NCI-H2196 (cell line): ENCODE results near the gene RELCH.

ENCODE experiments used
- DNase-seq: peaks from one replicate; lab custom pipeline; 2025; ENCODE audit not compliant: unreplicated experiment; lab: John Stamatoyannopoulos, UW

Gene RELCH

DNA sequence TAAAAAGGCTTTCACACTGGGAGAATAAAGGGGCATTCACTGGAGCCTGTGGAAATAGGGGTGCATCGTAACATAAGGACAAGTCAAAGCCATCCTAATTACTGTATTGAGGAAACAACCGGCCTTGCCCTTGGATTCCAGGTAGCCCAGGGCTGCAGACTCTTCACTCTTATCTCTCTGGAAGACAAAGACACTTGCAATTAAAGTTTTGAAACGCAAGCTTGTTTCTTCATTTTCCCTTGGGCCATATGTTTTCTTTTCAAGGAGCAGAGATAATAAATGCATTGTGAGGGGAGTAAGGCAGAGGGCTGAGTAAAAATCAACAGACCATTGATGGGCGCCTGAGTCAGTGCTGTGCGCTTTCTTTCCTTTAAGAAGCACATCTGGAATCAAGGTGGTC is 149.6 kb downstream of the RELCH start:
- no peak for DNase-seq

DNA sequence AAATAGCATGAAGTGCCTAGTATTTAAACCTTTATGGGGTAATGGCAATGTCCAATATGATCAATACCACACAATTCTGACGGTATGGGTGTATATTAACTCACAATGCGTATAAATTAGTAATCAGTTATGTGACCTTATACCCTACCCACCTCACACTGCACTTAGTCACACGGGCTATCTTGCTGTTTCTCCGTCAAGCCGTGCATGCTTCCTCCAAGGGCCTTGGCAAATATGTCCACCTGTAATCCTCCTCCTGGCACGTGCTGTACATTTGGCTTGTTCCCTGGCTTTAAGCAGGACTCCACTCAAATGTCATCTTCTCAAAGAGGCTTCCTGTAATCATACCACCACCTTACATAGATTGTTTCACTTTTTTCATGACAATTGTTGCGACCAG is 150.3 kb downstream of the RELCH start:
- no peak for DNase-seq

DNA sequence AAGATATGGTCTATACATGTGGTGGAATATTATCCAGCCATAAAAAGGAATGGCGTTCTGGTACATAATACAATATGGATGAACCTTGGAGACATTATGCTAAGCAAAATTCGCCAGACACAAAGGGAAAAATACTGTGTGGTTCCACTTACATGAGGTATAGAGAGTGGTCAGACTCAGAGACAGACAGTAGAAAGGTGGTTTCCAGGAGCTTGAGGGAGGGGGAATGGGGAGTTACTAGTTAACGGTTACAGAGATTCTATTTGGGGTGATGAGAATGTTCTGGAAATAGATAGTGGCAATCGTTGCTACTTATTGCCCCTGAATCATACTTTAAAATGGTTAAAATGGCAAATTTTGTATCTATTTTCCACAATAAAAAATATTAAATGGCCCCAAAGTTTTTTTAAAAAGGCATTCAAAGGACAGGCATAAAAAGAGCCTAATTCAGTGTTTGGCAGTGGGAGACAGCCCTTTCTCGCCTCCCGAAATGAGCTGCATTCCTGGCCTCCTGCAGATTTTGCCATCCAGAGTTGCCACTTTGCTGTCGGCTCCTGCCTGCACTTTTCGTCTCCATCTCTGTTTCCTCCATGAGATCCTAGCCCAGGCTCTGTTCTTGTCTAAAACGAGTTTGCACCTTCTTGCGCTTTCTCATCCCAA is 151.5 kb downstream of the RELCH start:
- DNase-seq: no peak

DNA sequence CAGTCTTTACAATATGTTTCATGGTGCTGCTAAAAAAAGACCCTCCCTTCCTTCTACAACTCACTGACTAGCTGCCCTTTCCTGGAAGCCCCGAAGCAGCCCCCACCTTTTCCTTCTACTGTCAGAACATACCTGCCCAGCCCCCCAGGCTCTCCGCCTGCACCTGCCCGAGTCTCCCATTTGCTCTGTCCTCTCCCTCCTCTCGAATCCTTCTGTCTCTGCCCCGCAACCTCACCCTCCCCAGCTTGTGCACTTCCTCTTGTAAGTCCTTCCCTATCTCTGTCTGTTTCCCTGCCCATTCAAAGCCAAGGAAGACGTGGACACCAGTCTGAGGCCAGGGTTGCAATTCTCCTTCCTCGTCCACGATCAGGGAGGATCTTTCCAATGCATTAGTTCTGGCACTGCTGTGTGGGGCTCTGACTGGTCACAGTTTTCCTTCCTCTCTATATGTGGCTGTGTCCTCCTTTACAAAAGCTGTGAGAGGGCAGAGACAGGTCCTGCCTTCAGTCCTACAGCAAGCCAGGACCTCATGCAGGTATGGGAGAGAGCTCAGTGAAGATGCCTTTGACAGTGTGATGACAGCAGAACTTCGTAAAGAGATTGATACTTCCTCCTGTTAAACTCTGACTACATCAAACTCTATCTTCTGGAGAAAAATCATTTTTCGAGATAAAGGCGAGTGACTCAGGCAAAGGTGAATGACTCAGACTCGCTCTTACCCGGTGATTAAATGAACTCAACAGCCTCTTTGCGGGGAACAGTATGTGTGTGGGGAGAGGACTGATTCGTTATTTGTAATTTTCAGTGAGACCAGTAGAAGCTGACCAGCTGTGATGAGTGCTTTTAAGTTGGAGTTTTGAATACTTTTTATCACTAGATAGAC is 152.3 kb downstream of the RELCH start:
- DNase-seq: no peak

DNA sequence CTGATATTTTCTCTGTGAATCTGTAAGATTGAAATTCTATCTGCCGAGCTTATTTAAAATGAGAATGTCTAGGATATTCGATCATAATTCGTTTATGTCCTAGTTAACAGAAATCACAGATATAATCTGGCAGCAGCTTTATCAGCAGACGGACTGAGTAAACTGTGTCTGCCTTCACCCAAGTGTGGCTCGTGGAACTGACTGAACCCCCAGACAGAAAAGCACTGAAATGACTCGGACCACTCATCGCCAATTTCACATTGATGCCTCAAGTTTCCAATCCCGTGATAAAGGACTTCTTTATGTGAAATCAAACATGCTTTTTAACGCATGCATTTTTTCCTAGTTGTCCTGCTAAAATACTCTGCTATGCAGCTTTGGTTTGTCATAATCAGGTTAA is 153.9 kb downstream of the RELCH start:
- no peak for DNase-seq

DNA sequence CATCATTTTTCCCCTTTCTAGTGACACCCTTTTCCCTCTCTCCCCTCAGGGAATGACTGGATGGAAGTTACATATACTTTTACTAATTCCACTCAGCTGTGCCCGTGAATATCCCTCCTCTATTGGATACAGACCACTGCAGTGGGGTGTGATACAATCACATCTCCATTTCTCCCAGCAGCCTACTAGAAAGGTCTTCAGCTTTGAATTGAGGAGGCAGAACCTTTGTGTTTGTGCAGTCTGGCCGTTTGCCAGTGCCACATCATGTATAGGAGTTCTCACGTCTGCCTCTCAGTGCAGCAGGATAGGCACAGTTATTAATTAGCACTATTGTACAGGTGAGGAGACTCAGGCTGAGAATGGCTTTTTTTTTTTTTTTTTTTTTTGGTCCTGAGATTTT is 154.4 kb downstream of the RELCH start:
- DNase-seq: no peak

DNA sequence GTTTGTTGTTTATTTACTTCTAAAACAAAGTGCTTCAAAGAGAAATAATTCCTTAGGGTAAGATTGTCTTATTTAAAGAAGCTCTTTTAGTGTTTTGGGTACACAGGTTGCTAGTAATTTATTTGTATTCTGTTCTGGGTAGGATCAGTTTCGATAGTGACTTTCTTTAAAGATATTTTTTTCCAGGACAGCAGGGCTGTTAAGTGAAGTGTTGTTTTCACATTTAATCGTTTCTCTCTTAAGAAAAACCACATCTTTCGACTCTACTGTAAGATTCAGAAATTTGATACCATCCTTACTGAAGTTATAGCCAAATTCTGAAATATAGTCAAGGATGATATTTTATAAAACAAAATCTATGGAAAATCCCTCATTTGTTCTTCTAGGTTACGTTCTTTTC is 155.8 kb downstream of the RELCH start:
- DNase-seq: no peak

DNA sequence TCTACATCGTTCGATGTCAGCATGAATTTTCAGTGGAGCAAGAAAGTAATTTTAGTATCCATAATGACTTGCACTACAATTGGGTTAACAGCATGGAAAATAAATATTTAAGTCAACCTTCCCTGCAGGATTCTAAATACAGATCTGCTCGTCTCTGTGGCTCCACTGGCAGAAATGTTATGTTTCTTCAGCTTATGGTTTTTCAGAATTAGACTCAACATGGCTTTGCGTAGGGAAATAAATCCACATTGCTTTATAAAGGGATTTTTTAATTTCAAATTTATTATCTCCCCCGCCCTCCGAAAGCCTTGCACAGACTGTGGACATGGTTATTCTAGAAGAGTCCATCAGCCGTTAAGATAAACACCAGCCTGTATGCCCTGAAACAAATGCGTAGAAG is 156.3 kb downstream of the RELCH start:
- no peak for DNase-seq

DNA sequence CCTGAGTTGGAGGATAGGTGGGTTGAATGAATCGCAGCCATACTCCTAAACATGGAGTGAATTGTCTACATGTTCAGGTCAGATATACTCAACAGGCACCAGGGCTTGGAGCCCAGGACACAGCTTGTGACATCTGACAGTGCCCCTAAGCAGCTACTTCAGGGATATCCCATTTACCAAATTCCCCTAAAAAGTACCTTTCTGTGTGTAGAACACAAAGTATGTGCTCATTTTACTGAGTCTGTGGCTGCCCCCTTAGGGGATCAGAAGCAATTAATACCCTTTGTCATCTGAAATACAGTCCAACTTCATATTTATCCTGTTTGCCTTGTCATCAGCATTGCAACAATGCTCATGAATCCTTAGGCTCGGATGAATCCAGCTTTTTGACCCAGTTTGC is 158.9 kb downstream of the RELCH start:
- no peak for DNase-seq

DNA sequence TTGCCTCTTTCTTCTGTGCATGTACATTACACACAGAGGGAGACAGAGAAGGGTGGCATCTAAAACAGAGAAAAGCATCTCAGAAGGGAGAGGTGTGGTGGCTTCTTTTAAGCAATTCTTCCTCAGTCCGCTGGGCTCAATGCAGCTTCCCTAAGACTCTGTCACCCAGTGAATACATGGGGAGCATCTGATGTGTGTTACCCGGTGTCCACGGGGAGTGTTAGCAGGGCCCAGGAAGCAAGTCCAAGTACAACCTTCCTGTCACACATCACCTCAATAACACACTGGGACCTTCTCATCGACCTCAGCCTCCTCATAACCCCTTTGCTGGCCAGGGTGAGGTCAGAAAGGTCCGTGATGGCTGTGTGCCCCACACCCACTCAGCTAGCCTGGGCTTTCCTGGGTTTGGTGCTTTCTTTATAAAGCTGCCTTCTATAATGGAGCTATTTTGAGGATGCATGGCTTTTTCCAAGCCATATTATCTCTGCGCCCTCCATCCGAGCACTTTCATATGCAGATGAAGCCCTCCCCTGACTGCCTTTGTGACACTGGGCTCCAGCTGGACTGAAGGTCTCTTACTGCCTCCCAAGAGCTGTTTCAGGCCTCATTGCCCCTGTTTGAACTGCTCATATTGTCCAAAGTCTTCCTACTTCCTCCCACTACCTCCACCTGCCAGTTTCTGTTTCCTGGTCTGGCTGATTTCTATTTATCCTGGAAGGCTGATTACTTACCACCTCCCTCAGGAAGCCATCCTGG is 159.5 kb downstream of the RELCH start:
- no peak for DNase-seq

DNA sequence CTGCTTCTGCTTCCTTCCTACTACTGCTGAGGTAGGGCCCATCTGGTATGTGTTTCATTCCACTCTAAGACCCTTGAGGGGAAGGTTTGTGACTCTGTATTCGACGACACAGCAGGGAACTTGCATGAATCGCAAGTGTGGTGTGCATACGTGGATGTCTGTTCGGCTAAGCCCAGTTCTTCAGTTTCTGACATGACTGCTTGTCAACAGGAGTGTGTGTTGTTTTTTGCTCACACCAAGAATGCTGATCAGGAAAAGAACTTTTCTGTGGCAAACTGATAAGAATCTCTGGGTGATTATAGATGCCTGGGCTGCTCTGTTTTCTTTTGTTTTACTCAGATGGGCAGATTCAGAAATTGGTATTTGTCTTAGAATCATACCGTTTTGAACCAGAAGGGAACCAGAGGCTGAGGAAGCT is 160.0 kb downstream of the RELCH start:
- no peak for DNase-seq

DNA sequence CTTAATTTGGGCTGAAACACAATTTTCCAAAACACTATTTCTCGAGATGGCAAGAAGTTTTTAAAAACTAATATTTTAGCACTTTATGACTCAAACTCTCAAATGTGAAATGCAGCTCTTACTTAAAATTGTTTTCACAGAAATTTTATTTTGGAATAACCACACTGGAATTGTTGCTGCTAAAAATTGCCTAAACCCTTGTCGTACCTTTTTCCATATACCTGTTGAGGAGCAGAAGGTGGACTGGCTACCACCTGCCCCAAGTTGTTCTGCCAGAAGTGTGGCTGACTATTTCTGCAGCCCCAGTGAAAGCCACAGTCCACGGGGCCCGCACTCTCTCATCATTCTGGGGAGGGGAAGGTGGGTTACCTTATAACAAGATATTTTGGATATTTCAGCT is 161.4 kb downstream of the RELCH start:
- DNase-seq: no peak

DNA sequence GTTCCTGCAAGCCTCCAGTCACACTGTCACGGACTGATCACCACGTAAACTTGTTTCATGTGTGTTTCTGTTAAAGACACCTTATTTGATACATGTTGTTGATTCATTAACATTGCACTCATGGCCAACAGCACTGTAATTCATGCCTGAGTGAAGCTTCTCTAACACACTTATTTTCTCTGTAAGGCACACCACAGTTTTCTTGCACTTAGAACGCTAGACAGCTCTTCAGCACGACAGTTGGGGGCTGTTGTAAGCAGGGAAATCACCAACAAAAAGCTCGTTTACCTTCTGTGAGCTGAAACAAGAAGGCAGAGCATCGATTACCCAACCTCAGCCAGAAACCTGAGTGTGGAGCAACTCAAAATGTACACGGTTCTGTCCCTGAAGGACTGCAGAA is 166.1 kb downstream of the RELCH start:
- no peak for DNase-seq

DNA sequence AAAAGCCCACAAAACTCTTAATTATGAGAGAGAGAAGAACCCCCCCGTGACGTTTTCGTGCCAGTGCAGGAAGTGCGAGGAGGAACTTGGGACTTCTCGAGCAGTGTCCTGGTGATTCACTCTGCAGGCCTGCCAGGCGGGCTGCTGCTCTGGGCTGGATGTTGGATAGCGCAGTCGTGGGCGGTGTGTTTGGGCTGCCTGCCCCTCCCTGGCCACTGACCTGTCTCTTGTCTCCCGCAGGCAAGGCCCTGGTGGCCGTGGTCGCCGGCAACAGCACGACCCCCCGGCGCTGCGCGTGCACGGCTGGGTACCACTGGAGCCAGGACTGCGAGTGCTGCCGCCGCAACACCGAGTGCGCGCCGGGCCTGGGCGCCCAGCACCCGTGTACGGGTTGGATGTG is 167.1 kb downstream of the RELCH start:
- no peak for DNase-seq

DNA sequence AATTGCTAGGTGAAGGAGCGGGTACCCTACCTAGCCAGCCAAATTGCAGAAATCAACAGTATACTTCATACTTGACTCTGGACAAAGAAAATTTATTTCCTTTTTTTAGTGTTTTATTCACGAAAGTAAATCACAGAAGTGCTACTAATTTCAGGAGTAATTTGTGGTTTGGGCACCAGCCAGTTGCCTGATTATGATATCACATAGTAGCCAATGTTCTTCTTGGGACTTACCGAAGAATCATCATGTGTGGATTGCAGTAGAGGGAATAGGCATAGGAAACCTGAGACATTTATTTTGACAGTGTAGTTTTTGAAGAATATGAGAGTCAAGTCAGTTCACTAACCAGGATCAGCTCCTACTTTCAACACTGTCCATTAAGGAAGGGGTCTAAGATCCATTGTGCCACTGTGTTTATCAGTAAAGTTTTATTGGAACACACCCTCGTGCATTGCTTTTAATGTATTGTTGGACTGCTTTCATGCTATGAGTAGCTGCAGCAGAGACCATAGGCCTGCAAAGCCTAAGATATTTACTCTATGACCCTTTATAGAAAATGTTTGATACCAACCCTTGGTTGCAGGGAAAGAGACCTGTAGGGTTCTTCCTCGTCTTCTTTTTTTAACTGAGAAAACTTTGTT is 170.1 kb downstream of the RELCH start:
- no peak for DNase-seq
